Sigmoid colon (tissue), 4 donors: ENCODE measurements around the gene CCDC149.

Source experiments
- EP300 ChIP-seq, 4 donors: sonication (generic); formaldehyde crosslinking; IDR thresholded peaks; one replicate each; pipeline ENCODE4 v1.6.1; 2017; ENCODE audit warnings: antibody characterized with exemption in 4 of 4
- POLR2A ChIP-seq, 2 donors: fragments of 450-650 bp; IDR thresholded peaks; one replicate each; pipeline ENCODE4 v1.6.1; 2016; ENCODE audit warnings: antibody characterized with exemption in 2 of 2, mild to moderate bottlenecking in 2 of 2, moderate library complexity in 2 of 2
- POLR2AphosphoS5 ChIP-seq, 4 donors: sonication (generic); formaldehyde crosslinking; IDR thresholded peaks; one replicate each; pipeline ENCODE4 v1.6.1; 2017; ENCODE audit warnings: antibody characterized with exemption in 4 of 4
- TF ChIP-seq, protein P1 (sequence below), 4 experiments: fragments of 450-650 bp in 3 of 4; fragments of 200-600 bp in 1 of 4; IDR thresholded peaks; one replicate each; pipeline ENCODE4 v1.5.1; 2016 to 2019; ENCODE audit warnings: antibody characterized with exemption in 4 of 4, mild to moderate bottlenecking in 3 of 4, moderate library complexity in 2 of 4

DNA sequence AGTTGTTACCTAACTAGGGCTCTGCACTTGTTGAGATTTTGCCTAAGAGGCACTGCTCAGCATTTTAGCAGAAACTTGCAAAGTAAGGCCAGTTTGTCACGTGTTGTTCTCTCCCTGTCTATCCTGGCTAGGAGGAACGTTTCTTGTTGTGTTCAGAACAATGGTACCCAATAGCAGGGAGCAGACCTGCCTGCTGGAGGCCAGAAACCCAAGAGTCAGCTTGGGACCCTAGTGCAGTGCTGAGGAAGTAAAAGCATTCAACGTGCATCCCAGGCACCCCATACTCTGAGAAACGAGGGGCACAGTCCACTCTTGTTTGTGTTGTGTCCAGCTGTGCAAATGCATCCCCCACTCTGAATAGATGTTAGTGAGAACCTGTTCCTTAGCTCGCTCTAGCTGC, 75.1 kb downstream of the CCDC149 start:
- TF ChIP-seq POLR2AphosphoS5 (IDR thresholded peaks at IDR 0.05) = no peak
- TF ChIP-seq, protein P1, sequence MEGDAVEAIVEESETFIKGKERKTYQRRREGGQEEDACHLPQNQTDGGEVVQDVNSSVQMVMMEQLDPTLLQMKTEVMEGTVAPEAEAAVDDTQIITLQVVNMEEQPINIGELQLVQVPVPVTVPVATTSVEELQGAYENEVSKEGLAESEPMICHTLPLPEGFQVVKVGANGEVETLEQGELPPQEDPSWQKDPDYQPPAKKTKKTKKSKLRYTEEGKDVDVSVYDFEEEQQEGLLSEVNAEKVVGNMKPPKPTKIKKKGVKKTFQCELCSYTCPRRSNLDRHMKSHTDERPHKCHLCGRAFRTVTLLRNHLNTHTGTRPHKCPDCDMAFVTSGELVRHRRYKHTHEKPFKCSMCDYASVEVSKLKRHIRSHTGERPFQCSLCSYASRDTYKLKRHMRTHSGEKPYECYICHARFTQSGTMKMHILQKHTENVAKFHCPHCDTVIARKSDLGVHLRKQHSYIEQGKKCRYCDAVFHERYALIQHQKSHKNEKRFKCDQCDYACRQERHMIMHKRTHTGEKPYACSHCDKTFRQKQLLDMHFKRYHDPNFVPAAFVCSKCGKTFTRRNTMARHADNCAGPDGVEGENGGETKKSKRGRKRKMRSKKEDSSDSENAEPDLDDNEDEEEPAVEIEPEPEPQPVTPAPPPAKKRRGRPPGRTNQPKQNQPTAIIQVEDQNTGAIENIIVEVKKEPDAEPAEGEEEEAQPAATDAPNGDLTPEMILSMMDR (IDR thresholded peaks at IDR 0.05) = no peak
- TF ChIP-seq EP300 (IDR thresholded peaks at IDR 0.05) = no peak
- TF ChIP-seq POLR2A (IDR thresholded peaks at IDR 0.05) = no peak
